Measurements from ENCODE around the gene CAMSAP2.

CAMSAP2 gene

DNA sequence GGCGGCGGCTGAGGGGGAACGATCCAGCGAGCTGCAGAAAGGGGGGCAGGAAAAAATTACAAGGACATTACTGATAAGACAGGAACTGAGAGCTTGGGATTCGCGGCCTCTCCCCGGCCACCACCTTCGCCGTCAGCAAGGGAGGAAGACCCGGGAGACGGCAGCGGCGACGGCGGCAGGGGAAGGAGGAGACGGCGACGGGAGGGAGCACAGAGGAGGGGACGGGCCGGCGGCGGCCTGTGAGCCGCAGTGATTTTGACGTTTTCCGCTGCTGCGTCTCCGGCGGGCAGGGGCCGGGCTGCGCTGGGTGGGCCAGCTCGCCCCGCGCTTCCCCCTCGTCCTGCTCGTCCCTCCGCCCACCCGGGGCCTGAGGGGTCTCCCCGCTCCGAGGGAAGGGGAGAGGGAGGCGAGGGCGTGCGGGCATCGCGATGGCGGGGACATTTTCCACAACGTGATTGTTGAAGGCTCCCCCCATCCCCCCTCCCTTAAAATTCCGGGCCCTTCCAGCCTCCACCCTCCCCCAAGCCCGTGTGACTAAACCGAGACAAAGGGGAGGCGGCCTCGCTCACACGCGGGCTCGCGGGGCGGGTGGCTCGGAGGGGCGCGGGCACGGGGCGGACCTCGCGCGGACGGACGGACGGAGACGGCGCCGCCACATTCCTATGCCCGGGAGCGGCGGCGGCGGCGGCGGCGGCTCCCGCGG, 407 bp downstream of the CAMSAP2 start (continued):
- TF ChIP-seq, protein P1, sequence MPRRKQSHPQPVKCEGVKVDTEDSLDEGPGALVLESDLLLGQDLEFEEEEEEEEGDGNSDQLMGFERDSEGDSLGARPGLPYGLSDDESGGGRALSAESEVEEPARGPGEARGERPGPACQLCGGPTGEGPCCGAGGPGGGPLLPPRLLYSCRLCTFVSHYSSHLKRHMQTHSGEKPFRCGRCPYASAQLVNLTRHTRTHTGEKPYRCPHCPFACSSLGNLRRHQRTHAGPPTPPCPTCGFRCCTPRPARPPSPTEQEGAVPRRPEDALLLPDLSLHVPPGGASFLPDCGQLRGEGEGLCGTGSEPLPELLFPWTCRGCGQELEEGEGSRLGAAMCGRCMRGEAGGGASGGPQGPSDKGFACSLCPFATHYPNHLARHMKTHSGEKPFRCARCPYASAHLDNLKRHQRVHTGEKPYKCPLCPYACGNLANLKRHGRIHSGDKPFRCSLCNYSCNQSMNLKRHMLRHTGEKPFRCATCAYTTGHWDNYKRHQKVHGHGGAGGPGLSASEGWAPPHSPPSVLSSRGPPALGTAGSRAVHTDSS (tag by site-specific recombination; IDR thresholded peaks at IDR 0.05) = 0 out of 2 replicates have a peak, but pooled peaks have one; percentile 7
- TF ChIP-seq HOXC10 (CRISPR knock-in tag; IDR thresholded peaks at IDR 0.05) = no peak
- TF ChIP-seq BCL11A (tag by site-specific recombination; IDR thresholded peaks at IDR 0.05; ENCODE audit: low read depth) = no peak
- no peak for TF ChIP-seq OVOL3 (tag by site-specific recombination; IDR thresholded peaks at IDR 0.05)
- TF ChIP-seq MZF1 (tag by site-specific recombination; IDR thresholded peaks at IDR 0.05; ENCODE audit: borderline replicate concordance) = peak; percentile 31; the same call in 1 of the 2 replicates
- TF ChIP-seq, protein P2, sequence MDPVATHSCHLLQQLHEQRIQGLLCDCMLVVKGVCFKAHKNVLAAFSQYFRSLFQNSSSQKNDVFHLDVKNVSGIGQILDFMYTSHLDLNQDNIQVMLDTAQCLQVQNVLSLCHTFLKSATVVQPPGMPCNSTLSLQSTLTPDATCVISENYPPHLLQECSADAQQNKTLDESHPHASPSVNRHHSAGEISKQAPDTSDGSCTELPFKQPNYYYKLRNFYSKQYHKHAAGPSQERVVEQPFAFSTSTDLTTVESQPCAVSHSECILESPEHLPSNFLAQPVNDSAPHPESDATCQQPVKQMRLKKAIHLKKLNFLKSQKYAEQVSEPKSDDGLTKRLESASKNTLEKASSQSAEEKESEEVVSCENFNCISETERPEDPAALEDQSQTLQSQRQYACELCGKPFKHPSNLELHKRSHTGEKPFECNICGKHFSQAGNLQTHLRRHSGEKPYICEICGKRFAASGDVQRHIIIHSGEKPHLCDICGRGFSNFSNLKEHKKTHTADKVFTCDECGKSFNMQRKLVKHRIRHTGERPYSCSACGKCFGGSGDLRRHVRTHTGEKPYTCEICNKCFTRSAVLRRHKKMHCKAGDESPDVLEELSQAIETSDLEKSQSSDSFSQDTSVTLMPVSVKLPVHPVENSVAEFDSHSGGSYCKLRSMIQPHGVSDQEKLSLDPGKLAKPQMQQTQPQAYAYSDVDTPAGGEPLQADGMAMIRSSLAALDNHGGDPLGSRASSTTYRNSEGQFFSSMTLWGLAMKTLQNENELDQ (tag by site-specific recombination; IDR thresholded peaks at IDR 0.05; ENCODE audit: low read depth) = no peak
- no peak for TF ChIP-seq ZNF248 (tag by site-specific recombination; IDR thresholded peaks at IDR 0.05)
- TF ChIP-seq, protein P3, sequence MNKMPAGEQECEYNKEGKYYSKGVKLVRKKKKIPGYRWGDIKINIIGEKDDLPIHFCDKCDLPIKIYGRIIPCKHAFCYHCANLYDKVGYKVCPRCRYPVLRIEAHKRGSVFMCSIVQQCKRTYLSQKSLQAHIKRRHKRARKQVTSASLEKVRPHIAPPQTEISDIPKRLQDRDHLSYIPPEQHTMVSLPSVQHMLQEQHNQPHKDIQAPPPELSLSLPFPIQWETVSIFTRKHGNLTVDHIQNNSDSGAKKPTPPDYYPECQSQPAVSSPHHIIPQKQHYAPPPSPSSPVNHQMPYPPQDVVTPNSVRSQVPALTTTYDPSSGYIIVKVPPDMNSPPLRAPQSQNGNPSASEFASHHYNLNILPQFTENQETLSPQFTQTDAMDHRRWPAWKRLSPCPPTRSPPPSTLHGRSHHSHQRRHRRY (tag by site-specific recombination; IDR thresholded peaks at IDR 0.05) = no peak
- TF ChIP-seq, protein P4, sequence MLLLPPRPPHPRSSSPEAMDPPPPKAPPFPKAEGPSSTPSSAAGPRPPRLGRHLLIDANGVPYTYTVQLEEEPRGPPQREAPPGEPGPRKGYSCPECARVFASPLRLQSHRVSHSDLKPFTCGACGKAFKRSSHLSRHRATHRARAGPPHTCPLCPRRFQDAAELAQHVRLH (tag by site-specific recombination; IDR thresholded peaks at IDR 0.05) = no peak; the same call in 1 of the 2 replicates
- TF ChIP-seq SCRT2 (tag by site-specific recombination; IDR thresholded peaks at IDR 0.05) = no peak
- 0 out of 2 replicates have a peak, but pooled peaks have one; percentile 15 for TF ChIP-seq ZFP69B (tag by site-specific recombination; IDR thresholded peaks at IDR 0.05)
- TF ChIP-seq ZNF132 (tag by site-specific recombination; IDR thresholded peaks at IDR 0.05; ENCODE audit: borderline replicate concordance) = no peak
- TF ChIP-seq ZNF114 (tag by site-specific recombination; IDR thresholded peaks at IDR 0.05) = no peak
- peak; percentile 64; the same call in 1 of the 2 replicates for TF ChIP-seq GLI4 (tag by site-specific recombination; IDR thresholded peaks at IDR 0.05)
- TF ChIP-seq FEZF1 (tag by site-specific recombination; IDR thresholded peaks at IDR 0.05) = no peak
- TF ChIP-seq, protein P5, sequence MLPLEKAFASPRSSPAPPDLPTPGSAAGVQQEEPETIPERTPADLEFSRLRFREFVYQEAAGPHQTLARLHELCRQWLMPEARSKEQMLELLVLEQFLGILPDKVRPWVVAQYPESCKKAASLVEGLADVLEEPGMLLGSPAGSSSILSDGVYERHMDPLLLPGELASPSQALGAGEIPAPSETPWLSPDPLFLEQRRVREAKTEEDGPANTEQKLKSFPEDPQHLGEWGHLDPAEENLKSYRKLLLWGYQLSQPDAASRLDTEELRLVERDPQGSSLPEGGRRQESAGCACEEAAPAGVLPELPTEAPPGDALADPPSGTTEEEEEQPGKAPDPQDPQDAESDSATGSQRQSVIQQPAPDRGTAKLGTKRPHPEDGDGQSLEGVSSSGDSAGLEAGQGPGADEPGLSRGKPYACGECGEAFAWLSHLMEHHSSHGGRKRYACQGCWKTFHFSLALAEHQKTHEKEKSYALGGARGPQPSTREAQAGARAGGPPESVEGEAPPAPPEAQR (tag by site-specific recombination; IDR thresholded peaks at IDR 0.05) = no peak
- no peak for TF ChIP-seq ZNF785 (tag by site-specific recombination; IDR thresholded peaks at IDR 0.05)
- 0 out of 2 replicates have a peak, but pooled peaks have one; percentile 29 for TF ChIP-seq ZNF239 (tag by site-specific recombination; IDR thresholded peaks at IDR 0.05)
- TF ChIP-seq SALL2 (tag by site-specific recombination; IDR thresholded peaks at IDR 0.05; ENCODE audit: borderline replicate concordance) = no peak
- no peak for TF ChIP-seq KLF10 (tag by site-specific recombination; IDR thresholded peaks at IDR 0.05)
- TF ChIP-seq, protein P6, sequence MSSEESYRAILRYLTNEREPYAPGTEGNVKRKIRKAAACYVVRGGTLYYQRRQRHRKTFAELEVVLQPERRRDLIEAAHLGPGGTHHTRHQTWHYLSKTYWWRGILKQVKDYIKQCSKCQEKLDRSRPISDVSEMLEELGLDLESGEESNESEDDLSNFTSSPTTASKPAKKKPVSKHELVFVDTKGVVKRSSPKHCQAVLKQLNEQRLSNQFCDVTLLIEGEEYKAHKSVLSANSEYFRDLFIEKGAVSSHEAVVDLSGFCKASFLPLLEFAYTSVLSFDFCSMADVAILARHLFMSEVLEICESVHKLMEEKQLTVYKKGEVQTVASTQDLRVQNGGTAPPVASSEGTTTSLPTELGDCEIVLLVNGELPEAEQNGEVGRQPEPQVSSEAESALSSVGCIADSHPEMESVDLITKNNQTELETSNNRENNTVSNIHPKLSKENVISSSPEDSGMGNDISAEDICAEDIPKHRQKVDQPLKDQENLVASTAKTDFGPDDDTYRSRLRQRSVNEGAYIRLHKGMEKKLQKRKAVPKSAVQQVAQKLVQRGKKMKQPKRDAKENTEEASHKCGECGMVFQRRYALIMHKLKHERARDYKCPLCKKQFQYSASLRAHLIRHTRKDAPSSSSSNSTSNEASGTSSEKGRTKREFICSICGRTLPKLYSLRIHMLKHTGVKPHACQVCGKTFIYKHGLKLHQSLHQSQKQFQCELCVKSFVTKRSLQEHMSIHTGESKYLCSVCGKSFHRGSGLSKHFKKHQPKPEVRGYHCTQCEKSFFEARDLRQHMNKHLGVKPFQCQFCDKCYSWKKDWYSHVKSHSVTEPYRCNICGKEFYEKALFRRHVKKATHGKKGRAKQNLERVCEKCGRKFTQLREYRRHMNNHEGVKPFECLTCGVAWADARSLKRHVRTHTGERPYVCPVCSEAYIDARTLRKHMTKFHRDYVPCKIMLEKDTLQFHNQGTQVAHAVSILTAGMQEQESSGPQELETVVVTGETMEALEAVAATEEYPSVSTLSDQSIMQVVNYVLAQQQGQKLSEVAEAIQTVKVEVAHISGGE (tag by site-specific recombination; conservative IDR thresholded peaks at IDR 0.05; ENCODE audit: low read depth) = peak; percentile 63
- TF ChIP-seq, protein P7, sequence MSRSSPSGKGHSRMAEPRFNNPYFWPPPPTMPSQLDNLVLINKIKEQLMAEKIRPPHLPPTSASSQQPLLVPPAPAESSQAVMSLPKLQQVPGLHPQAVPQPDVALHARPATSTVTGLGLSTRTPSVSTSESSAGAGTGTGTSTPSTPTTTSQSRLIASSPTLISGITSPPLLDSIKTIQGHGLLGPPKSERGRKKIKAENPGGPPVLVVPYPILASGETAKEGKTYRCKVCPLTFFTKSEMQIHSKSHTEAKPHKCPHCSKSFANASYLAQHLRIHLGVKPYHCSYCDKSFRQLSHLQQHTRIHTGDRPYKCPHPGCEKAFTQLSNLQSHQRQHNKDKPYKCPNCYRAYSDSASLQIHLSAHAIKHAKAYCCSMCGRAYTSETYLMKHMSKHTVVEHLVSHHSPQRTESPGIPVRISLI (tag by site-specific recombination; IDR thresholded peaks at IDR 0.05) = no peak
- 0 out of 2 replicates have a peak, but pooled peaks have one; percentile 32 for TF ChIP-seq ZNF677 (tag by site-specific recombination; IDR thresholded peaks at IDR 0.05)
- no peak for TF ChIP-seq ZNF155 (tag by site-specific recombination; IDR thresholded peaks at IDR 0.05)
- no peak for TF ChIP-seq SETDB1 (IDR thresholded peaks at IDR 0.05; ENCODE audit: insufficient read length, low read length)
- TF ChIP-seq ZNF747 (tag by site-specific recombination; IDR thresholded peaks at IDR 0.05) = no peak
- TF ChIP-seq ZNF133 (tag by site-specific recombination; IDR thresholded peaks at IDR 0.05) = no peak
- TF ChIP-seq ZSCAN30 (tag by site-specific recombination; IDR thresholded peaks at IDR 0.05) = 0 out of 2 replicates have a peak, but pooled peaks have one; percentile 59
- TF ChIP-seq EGR2 (tag by site-specific recombination; IDR thresholded peaks at IDR 0.05; ENCODE audit: low read depth) = peak; percentile 52
